HepG2 (cell line): ENCODE measurements around the gene COG8. TPM values are rescaled to one million over a fixed set of nuclear protein-coding genes. Genes with fewer than 3 reads are reported as not detected.

Source experiments
- ATF7 ChIP-seq, 2 experiments: fragments of 450-650 bp in 1 of 2; sonication (generic) in 1 of 2; formaldehyde crosslinking in 1 of 2; IDR thresholded peaks; 2 replicates each; pipeline versions ENCODE4 v1.4.0 to v1.6.1; 2016 to 2020; ENCODE audit warnings: antibody characterized with exemption in 1 of 2, mild to moderate bottlenecking in 1 of 2, missing genetic modification reagents in 1 of 2
- HOXA7 ChIP-seq: sonication (generic); formaldehyde crosslinking; IDR thresholded peaks from 2 replicates; pipeline ENCODE4 v1.8.1; 2022; ENCODE audit warnings: mild to moderate bottlenecking, missing genetic modification reagents, moderate library complexity
- IKZF1 ChIP-seq: fragments of 450-650 bp; IDR thresholded peaks from 2 replicates; pipeline ENCODE4 v1.7.1; 2016
- KLF15 ChIP-seq: sonication (generic); formaldehyde crosslinking; IDR thresholded peaks from 2 replicates; pipeline ENCODE4 v1.8.1; 2023; ENCODE audit warnings: borderline replicate concordance, mild to moderate bottlenecking, inconsistent platforms, missing genetic modification reagents, mixed read lengths
- MIER3 ChIP-seq: IDR thresholded peaks from 2 replicates; pipeline ENCODE4 v1.6.1; 2016; ENCODE audit warnings: missing compliant biosample characterization, borderline replicate concordance
- MLXIP ChIP-seq: sonication (generic); formaldehyde crosslinking; IDR thresholded peaks from 2 replicates; pipeline ENCODE4 v1.9.0; 2021; ENCODE audit warnings: missing genetic modification reagents, borderline replicate concordance
- NR2F6 ChIP-seq, 2 experiments: IDR thresholded peaks; 2 replicates each; pipeline ENCODE4 v1.6.1; 2016; ENCODE audit warnings: antibody characterized with exemption in 1 of 2, mild to moderate bottlenecking in 1 of 2
- PAX8 ChIP-seq: sonication (generic); formaldehyde crosslinking; IDR thresholded peaks from 2 replicates; pipeline ENCODE4 v1.8.0; 2022; ENCODE audit warnings: mild to moderate bottlenecking, missing genetic modification reagents, borderline replicate concordance
- PRPF4 ChIP-seq: fragments of 200-400 bp; formaldehyde crosslinking; IDR thresholded peaks from 2 replicates; pipeline ENCODE4 v1.6.1; 2016; ENCODE audit warnings: low read length, low read depth; ENCODE audit not compliant: poor library complexity, severe bottlenecking
- RFX3 ChIP-seq: IDR thresholded peaks from 2 replicates; pipeline ENCODE4 v1.6.1; 2016; ENCODE audit warnings: missing biosample characterization, missing genetic modification reagents
- SIX1 ChIP-seq: sonication (generic); formaldehyde crosslinking; IDR thresholded peaks from 2 replicates; pipeline ENCODE4 v1.4.0; 2020; ENCODE audit warnings: missing genetic modification reagents, borderline replicate concordance
- TRIM24 ChIP-seq: sonication (generic); formaldehyde crosslinking; IDR thresholded peaks from 2 replicates; pipeline ENCODE4 v1.8.0; 2022; ENCODE audit warnings: mild to moderate bottlenecking, missing genetic modification reagents
- ZNF101 ChIP-seq: sonication (generic); formaldehyde crosslinking; IDR thresholded peaks from 2 replicates; pipeline ENCODE4 v1.4.0; 2020; ENCODE audit warnings: mild to moderate bottlenecking, low read depth, missing genetic modification reagents, borderline replicate concordance
- ZNF235 ChIP-seq: sonication (generic); formaldehyde crosslinking; IDR thresholded peaks from 2 replicates; pipeline ENCODE4 v1.8.1; 2023; ENCODE audit warnings: mild to moderate bottlenecking, missing genetic modification reagents, borderline replicate concordance
- ZNF382 ChIP-seq: sonication (generic); formaldehyde crosslinking; IDR thresholded peaks from 2 replicates; pipeline ENCODE4 v1.5.0; 2020; ENCODE audit warnings: missing genetic modification reagents, mild to moderate bottlenecking, borderline replicate concordance
- ZNF432 ChIP-seq: sonication (generic); formaldehyde crosslinking; IDR thresholded peaks from 2 replicates; pipeline ENCODE4 v1.5.0; 2020; ENCODE audit warnings: missing genetic modification reagents, mild to moderate bottlenecking, borderline replicate concordance
- ZNF510 ChIP-seq: sonication (generic); formaldehyde crosslinking; IDR thresholded peaks from 2 replicates; pipeline ENCODE4 v1.4.0; 2020; ENCODE audit warnings: low read depth, mild to moderate bottlenecking, missing genetic modification reagents
- ZNF598 ChIP-seq: sonication (generic); formaldehyde crosslinking; IDR thresholded peaks from 2 replicates; pipeline ENCODE4 v1.5.1; 2020; ENCODE audit warnings: mild to moderate bottlenecking, missing genetic modification reagents, borderline replicate concordance
- ZSCAN20 ChIP-seq: sonication (generic); formaldehyde crosslinking; IDR thresholded peaks from 2 replicates; pipeline ENCODE4 v1.4.0; 2020; ENCODE audit warnings: missing genetic modification reagents, mild to moderate bottlenecking, borderline replicate concordance
- polyA plus RNA-seq, 8 experiments: library from polyadenylated mRNA; depleted of rRNA in 3 of 8; stranded (reverse) in 7 of 8; unstranded in 1 of 8; fragments of >200 nt; fragmentation: Illumina TruSeq in 4 of 8; extraction: Trizol in 4 of 8; gene quantifications; 2 replicates each; pipeline versions ENCODE4 v1.2.1 to v1.2.3, GENCODE V29; 2011 to 2016; ENCODE audit warnings: low read depth in 4 of 8, missing spikeins in 1 of 8, mixed read lengths in 1 of 8; ENCODE audit not compliant: insufficient read depth in 1 of 8
- total RNA-seq, 5 experiments: library from RNA; depleted of rRNA; stranded (reverse); fragments of >200 nt; fragmentation: Illumina TruSeq; extraction: Trizol; gene quantifications; 2 replicates each; pipeline ENCODE4 v1.2.3, GENCODE V29; 2016; ENCODE audit warnings: low read depth in 1 of 5
- TF ChIP-seq, protein P1 (sequence below): sonication (generic); formaldehyde crosslinking; IDR thresholded peaks from 2 replicates; pipeline ENCODE4 v1.5.1; 2020; ENCODE audit warnings: mild to moderate bottlenecking, missing genetic modification reagents, borderline replicate concordance

COG8 gene
- total and polyA plus RNA-seq, 2 of the 13 experiments (the other 11 are each of a cell fraction or from before 2014, with no cell fraction given) = 45.5 to 52.1 TPM

DNA sequence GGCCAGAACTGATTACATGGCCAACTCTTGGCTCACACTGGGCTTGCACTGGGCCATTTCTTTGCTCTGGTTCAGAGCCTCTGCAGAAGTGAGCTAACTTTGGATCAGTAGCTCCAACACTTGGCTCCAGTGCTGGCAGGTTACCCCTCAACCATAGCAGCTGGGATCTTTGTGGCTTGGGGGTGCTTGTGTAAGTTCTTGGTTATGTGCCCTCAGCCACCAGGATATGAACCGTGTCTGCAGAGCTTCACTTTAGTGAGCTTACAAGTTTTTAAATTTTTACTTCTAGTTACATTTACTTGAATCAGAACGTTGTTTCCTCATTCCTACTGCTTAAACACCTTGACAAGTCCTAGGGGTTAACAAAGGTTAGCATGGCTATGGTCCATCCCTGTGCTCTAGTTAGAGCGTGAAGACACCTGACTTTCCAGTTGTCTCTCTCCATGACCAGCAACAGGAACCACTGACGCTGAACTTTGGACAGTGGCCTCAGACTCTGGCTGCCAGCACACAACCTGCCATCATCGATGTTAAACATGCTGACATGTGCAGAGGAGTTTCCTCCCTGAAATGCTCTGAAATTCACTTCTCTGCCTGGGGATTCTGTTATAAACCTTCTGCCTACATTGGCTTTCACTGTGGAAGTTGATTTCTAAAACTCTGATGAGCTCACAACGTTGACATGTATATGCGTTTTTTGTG lies 13.0 kb downstream of the COG8 start (continued):
- TF ChIP-seq, protein P1, sequence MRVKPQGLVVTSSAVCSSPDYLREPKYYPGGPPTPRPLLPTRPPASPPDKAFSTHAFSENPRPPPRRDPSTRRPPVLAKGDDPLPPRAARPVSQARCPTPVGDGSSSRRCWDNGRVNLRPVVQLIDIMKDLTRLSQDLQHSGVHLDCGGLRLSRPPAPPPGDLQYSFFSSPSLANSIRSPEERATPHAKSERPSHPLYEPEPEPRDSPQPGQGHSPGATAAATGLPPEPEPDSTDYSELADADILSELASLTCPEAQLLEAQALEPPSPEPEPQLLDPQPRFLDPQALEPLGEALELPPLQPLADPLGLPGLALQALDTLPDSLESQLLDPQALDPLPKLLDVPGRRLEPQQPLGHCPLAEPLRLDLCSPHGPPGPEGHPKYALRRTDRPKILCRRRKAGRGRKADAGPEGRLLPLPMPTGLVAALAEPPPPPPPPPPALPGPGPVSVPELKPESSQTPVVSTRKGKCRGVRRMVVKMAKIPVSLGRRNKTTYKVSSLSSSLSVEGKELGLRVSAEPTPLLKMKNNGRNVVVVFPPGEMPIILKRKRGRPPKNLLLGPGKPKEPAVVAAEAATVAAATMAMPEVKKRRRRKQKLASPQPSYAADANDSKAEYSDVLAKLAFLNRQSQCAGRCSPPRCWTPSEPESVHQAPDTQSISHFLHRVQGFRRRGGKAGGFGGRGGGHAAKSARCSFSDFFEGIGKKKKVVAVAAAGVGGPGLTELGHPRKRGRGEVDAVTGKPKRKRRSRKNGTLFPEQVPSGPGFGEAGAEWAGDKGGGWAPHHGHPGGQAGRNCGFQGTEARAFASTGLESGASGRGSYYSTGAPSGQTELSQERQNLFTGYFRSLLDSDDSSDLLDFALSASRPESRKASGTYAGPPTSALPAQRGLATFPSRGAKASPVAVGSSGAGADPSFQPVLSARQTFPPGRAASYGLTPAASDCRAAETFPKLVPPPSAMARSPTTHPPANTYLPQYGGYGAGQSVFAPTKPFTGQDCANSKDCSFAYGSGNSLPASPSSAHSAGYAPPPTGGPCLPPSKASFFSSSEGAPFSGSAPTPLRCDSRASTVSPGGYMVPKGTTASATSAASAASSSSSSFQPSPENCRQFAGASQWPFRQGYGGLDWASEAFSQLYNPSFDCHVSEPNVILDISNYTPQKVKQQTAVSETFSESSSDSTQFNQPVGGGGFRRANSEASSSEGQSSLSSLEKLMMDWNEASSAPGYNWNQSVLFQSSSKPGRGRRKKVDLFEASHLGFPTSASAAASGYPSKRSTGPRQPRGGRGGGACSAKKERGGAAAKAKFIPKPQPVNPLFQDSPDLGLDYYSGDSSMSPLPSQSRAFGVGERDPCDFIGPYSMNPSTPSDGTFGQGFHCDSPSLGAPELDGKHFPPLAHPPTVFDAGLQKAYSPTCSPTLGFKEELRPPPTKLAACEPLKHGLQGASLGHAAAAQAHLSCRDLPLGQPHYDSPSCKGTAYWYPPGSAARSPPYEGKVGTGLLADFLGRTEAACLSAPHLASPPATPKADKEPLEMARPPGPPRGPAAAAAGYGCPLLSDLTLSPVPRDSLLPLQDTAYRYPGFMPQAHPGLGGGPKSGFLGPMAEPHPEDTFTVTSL (CRISPR knock-in tag) = no peak
- TF ChIP-seq PRPF4 (no peak), ZNF510 (CRISPR knock-in tag) (no peak), MLXIP (no peak), ZNF432 (CRISPR knock-in tag) (no peak), ZSCAN20 (no peak), ZNF382 (CRISPR knock-in tag) (no peak), ZNF598 (peak; percentile 46; the same call in 1 of the 2 replicates), MIER3 (CRISPR knock-in tag) (peak; percentile 83; the same call in 1 of the 2 replicates), SIX1 (CRISPR knock-in tag) (no peak; the same call in 1 of the 2 replicates), ZNF101 (no peak), ATF7 (IDR thresholded peaks at IDR 0.05) (no peak), ATF7 (CRISPR knock-in tag; IDR thresholded peaks at IDR 0.05) (peak; percentile 17; the same call in 1 of the 2 replicates), TRIM24 (CRISPR knock-in tag) (no peak), NR2F6 (IDR thresholded peaks at IDR 0.05) (peak; percentile 53; the same call in 1 of the 2 replicates), NR2F6 (CRISPR knock-in tag; IDR thresholded peaks at IDR 0.05) (peak; percentile 80), HOXA7 (CRISPR knock-in tag) (no peak), RFX3 (CRISPR knock-in tag) (peak; percentile 53; the same call in 1 of the 2 replicates), IKZF1 (no peak), ZNF235 (CRISPR knock-in tag) (no peak), KLF15 (CRISPR knock-in tag) (no peak), PAX8 (CRISPR knock-in tag) (no peak)
